GM19328 (cell line): ENCODE results near the gene CHMP4B.

Source experiments
- ATAC-seq: cut with Tn5 transposase; IDR thresholded peaks from one replicate; pipeline ENCODE4 v1.9.1; 2021; ENCODE audit warnings: mild to moderate bottlenecking, moderate library complexity; ENCODE audit not compliant: unreplicated experiment

Gene CHMP4B

DNA sequence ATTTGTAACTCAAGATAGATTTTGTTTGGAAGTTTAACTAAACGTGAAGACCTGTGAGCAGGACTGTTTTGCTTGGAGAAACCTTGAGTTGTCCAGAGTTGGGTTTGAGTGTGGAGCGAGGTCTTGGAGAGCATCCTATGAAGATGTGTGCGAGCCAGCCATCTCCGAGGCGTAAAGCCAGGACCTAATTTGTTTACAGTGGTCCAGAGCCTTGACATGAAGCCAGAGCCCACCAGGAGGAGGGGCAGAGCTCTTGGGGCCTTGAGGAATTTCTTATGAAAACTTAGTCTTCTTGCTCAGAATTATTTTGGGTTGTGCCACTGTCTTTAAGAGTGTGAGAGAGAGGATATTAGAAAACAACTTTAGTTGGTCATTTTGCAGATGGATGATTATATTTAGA lies 6.3 kb downstream of the CHMP4B start:
- no peak for ATAC-seq

DNA sequence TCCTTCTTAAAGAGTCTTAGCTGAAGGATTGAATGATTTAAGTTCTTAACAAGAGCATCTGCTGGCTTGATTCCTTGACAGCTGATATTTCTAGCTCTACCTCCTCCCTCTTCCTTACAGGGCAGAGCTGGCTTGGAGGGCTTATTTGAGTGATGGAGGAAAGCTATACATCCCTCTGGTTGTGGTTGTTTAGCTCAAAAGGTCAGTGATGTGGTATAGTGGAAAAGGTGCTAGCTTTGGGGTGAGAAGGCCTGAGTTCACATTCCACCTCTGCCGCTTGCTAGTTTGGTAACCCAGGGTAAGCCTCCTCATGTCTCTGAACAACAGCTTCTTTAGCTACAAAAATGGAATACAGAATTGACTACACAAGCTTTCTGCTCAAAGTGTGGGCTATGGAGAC lies 8.3 kb downstream of the CHMP4B start:
- no peak for ATAC-seq

DNA sequence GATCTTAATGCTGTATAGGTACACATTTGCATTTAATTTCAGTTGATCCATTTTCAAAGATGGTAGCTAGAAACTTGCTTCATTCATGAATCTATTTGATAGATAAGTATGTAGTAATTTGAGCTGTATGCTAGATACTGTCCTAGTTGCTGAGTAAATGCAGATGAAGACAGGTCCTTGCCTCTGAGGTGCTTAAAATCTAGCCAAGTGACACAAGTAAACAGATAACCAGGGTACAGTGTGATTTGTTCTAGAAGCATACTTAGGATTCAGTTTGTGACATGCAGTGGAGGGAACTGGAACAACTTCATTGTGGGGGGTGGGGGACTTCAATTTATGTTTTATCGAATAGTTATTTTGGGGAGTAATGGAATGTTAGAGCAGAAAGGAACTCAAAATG lies 9.2 kb downstream of the CHMP4B start:
- no peak for ATAC-seq

DNA sequence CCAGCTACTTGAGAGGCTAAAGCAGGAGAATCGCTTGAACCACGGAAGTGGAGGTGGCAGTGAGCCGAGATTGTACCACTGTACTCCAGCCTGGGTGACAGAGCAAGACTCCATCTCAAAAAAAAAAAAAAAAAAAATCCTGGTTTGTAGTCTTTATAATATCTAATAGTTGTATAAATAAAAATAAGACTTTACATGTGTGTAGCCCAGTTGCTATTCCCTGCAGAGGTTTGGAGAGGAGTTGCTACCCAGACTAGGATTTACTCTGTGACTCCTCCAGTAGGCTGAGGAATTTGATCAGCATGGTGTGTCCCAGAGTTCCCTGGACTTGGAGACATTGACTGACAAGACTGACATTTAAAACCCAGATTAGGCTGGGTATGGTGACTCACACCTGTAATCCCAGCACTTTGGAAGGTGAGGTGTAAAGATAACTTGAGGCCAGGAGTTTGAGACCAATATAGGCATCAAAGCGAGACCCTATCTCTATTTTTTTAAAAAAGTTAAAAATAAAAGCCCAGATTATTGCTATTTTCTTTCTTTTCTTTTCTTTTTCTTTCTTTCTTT lies 10.2 kb downstream of the CHMP4B start:
- no peak for ATAC-seq

DNA sequence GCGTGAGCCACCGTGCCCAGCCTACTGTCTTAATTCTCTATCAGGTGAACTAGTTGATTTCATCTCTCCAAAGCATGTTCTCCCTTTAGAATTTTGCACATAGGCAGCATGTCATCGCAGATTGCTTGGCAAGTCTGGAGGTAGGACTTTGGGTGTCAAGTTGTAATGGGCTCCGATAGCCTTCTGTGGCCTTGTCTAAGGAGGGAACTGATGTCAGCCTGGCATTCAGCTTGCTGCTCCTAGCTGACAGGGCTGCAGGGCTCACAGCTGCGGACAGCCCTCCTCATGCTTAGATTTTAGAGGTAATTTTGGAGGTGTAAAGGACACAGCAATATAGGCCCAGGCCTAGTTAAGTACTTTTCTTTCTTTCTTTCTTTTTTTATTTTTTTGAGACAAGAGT lies 11.3 kb downstream of the CHMP4B start:
- ATAC-seq: no peak

DNA sequence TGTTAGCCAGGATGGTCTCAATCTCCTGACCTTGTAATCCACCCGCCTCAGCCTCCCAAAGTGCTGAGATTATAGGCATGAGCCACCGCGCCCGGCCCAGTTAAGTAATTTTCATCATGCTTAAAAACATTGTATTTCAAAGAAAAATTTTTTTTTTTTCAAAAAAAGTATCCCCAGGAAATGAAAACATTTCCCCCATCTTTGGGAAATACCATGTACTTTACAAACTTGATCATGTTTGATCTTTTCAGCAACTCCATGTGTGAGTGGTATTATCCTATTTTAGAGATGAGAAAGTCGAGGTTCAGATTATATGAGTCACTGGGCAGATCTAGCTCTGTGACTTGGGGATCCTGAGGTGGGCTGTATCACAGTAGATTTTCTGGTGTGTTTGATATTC lies 11.8 kb downstream of the CHMP4B start:
- no peak for ATAC-seq

DNA sequence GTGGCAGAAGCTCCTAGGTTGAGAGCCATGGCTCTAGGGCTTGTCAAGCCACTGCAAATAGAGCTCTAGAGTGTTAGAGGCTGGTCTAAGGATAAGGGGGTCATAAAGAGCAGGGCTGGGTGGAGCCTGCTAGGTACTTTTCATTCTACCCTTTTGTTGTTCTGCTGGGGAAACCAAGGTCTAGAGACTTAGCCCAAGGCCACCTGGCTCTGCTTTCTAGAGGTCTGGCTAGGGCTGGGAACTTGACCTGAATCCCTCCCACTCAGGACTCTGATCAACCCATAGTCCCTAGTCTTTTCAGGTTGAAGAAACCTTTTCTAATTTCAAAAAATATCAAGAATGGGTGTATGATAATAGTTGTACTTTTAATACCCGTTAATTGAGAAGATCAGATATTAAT lies 13.7 kb downstream of the CHMP4B start:
- no peak for ATAC-seq

DNA sequence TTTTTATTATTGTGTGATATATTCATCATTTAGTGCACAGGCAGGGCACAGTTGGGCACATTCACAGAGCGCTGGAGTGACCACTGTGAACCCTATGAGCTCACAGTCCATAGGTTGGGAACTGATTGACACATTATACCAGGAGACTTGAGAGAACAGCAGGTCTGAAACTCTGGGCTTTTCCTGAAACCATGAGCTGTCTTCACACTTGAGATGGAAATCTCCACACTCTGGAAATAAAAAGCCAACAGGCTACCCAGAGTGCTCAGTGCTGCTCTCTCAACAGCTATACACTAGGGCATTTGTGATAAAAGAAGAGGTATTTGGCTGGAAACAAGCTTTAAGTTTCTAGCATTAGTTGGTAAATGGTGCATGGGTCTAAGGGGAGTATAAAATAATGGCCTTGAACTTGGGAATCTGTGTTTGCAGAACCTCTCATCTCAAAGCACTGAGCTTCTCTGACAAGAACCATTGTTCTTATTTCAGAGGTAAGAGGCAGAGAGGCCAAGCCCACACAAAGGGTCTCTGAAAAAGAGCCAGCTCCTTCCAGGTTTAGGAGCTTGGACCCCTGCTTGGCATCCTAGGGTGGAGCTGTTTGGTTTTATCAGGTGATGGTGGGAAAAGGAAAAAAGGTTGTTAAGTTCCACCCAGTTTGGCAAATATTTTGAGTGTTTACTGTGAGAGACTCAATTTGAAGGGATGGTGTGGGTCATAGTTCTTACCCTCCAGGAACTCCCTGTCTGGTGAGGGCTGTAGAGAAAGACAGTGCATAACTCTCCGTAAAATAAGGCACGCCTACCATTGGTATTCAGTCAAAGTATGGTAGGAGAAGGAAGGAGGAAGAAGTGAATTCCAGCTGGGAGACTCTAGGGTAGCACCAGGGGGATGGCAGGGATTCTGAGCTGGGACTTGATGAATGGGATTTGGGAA lies 14.5 kb downstream of the CHMP4B start:
- no peak for ATAC-seq

DNA sequence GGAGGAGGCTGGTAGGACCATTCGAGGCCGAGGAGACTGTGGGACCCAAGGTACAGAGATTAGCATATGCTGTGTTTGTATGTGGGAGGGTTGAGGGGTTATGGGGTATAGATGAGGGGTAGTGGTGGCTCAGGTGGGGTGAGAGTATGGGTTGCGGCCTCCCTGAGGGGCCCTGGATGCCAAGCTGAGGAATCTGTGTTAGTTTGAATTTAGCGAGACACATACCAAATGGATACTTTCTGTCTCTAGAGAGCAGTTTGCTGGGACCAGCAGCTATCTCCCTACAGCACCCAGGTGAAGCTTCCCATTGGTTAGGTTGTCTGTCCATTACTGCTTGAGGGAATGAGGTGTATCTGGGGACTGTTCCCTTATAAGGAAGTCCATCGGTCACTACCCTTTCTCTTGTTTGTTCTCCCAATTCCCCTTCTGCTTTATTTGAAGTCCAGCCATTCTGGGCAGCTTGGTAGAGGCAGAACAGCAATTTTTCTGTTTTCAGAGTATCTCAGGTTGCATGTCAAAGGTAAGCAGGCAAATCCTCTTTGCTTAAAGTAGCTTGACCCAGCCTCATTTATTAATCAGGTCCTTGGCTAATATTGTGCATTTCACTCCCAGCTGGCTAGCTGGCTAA lies 15.2 kb downstream of the CHMP4B start:
- no peak for ATAC-seq

DNA sequence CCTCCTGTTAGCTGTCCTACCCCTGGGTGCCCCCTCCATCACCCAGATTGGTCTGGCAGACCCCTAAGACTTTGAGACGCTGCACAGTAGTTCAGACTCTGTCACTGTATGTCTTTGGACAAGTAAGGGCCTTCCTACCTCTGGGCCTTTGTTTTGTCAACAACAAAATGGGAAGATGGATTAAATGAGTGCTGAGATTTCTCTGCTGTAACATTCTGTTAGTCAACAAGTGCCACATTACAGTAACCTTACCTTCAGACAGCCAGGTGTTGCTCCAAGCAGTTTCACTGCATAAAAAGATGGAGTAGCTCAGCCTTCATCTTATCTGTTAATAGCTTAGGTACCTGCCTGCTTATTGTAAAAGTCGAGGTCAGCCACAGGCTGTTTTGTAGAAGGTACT lies 16.0 kb downstream of the CHMP4B start:
- no peak for ATAC-seq

DNA sequence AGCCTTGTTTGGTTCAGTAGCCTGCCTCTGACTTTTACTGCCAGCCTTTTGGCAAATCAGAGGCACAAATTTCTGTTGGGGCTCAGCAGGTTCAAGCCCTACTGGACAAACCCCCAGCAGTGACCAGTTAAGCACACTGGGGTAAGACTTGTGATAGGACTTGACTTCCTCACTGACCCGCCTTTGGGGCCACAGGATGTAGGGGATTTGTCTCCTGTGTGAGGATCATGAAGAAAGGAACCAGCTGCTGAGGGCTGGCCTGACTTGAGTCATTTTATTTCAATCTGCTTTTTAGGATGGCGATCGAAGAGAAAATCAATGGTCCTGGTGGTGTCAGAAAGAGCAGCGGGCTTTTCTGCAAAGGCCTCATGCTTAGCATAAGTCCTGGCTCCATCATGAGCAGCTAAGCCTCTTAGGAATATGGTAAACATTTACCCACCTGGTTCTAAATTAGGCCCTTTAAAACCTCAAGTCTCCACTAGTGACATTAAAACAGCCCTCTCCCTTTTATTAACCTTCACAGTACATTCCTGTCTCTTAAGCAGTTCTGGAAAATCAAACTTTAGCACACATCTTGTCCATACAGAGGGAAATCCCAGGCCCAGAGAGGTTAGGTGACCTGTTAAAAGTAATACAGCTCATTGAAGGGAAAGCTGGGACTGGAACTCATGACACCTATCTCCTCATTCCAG lies 16.6 kb downstream of the CHMP4B start:
- no peak for ATAC-seq

DNA sequence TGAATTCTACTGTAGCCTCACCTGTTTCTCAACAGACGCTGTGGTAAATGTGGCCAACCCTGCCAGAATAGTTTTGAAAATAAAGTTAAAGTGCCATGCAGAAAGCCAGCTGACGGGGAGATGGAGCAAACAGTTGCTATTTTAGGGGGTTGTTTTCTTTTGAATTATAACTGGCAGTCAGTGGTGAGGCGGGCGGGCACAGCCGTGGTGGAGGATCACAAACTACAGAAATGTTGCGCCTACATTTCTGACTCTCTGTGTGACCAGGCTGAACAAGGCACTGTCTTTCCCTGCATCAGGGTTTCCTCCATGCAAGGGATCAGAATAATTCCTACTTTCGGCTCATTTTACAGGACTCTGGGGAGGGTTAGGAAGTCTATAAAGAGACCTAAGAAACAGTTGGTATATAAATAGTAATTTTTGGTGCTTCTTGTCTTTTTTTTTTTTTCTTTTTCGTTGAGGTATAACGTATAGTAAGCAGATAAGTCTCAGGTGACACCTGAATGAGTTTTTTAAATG lies 17.2 kb downstream of the CHMP4B start:
- ATAC-seq: no peak

DNA sequence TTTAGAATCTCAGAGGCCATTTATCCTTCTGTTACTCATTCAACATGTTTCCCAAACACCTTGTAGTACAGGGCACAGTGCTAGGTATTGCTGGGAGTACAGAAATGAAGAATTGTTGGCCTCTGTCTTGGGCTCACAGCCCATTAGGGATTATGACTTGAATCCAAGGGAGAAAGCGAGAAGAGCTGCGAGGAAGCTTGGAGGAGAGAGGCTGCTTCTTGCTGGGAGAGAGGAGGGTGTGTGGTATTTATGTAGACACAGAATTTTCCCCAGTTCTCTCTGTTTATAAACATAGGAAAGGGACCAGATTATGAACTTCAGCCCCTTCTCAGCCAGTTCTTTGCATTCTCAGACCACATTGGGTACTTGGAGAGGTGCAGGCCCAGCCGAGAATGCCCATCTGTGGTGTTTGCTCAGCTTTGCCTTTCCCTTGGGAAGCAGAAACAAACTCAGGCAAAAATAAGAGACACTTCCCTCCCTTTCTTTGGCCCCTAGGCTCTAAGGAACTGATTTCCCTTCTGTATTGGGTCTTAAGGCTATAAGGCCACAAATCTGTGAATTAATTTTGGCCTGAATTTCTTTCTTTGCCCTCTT lies 17.9 kb downstream of the CHMP4B start:
- ATAC-seq: no peak

DNA sequence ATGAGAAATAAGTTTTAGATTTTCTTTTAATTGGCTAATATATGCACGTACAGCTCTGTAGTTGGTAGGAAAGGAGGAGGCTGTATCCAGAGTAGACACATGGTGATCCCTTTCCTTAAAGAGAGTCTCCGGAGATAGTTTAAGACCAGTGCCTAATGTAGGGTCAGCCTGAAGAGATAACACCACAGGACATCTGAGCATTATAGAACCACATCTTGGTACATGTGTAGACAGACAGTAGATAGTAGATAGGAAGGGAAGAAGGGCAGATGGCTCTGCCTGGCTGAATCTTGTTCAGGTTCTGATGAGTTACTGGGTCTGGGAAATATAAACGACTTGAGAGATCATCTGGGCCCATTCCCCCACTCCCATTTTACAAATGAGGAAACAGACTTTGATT lies 18.5 kb downstream of the CHMP4B start:
- no peak for ATAC-seq

DNA sequence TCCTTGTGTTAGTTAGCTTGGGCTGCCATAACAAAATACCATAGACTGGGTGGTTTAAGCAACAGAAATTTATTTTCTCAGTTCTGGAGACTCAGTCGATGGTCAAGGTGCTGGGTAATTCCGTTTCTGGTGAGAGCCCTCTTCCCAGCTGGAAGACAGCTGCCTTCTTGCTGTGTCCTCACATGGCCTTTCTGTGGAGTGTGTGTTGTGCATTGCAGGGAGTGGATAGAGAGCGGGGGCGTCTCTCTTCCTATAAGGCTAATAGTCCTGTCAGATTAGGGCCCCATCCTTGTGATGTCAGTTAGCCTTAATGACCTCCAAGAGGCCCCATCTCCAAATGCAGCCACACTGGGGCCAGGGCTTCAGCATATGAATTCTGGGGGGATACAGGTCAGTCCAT lies 19.2 kb downstream of the CHMP4B start:
- no peak for ATAC-seq

DNA sequence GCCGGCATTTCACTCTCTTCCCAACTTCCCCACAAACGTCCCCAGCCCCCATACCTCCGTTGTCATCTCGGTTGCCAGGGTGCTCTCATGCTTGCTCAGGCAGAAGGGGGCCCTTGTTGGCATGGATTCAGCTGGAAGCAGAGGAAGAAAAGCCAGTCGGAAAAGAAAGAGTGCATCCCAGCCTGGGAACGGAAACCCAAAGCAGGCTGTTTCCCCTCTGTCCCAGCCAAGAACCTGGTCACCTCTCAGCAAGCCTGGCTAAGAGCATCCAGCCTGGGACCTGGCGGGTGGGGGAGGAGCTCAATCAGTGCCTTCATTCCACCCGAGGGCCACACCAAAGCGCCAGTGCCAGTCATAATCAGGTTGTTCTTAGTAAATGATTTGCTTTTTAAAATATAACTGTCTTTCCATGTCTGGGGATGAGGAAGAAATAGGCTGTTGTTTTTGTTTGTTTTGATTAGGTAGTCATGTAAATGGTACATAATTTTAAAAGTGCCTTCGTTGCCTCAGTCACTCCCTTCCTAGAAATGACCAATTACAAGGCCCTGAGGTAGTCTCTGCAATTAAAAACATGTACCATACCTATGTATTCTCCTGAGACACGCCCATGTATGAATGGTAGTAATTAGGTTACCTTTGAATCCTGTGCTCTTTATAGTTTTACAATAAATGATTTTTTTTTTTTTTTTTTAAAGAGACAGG lies 21.1 kb downstream of the CHMP4B start:
- ATAC-seq: no peak

DNA sequence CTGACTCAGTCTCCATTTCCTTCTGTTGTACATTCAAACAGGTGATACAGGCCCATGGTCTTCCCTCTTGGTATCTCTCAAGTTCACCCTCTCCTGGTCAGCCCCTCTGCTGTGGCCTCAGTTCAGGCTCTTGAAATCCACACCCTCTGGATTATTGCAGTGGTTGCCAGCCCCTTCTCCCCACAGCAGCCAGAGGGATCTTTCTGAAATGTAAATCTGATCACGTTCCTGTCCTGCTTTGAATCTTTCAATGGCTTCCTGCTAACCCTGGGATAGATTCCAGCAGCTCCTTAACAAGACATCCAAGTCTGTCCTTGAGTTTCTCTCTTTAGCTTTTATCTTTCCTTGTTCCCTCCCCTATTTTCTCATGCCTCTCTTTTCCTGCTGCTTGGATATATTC lies 22.2 kb downstream of the CHMP4B start:
- ATAC-seq: no peak

DNA sequence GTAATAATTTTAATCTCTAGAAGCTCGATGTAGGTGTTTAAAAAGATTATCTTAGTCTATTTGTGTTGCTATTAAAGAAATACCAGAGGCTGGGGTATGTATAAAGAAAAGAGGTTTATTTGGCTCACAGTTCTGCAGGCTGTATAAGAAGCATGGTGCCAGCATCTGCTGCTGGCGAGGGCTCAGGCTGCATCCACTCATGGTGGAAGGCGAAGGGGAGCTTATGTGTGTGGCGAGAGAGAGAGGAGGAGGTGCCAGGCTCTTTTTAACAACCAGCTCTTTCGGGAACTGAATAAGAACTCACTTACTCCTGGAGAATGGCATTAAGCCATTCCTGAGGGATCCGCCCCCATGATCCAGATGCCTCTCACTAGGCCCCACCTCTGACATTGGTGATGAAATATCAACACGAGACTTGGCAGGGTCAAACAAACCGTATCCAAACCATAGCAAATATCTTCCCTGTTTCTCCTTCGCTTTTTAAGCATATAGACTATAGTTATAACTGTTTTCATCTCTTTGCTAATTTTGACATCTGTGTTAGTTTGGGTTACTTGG lies 24.5 kb downstream of the CHMP4B start:
- ATAC-seq: no peak

DNA sequence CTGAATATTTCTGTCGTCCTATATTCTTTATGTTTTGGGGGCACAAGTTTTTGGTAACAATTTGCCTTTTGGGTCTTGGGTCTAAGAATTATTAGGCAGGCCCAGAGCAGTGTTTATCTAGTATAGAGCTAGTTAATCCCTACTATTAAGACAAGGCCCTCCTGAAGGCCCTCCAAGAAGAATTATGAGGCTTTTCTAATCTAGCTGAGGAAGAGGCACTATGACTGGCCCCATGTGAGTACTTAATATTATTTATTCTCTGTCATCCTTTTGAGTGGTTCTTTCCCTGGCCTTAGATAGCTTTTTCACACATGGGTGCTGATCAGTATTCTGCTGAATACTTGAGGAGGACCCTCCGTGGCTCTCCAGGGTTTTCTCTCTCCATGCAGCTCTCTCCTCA lies 25.1 kb downstream of the CHMP4B start:
- no peak for ATAC-seq
